Stomach (tissue), 4 donors: ENCODE data around the gene ETFBKMT.

Experiments used
- CTCF ChIP-seq, 7 experiments: fragments of 450-650 bp in 4 of 7; fragments of 200-600 bp in 3 of 7; sonication (generic) in 3 of 7; IDR thresholded peaks; one replicate each; pipeline ENCODE4 v1.5.1; 2016 to 2019; ENCODE audit warnings: antibody characterized with exemption in 7 of 7, control low read depth in 2 of 7, mild to moderate bottlenecking in 1 of 7
- EP300 ChIP-seq: sonication (generic); formaldehyde crosslinking; IDR thresholded peaks from one replicate; pipeline ENCODE4 v1.6.1; 2017; ENCODE audit warnings: antibody characterized with exemption
- POLR2A ChIP-seq, 4 donors: fragments of 450-650 bp; IDR thresholded peaks; one replicate each; pipeline ENCODE4 v1.6.1; 2016; ENCODE audit warnings: antibody characterized with exemption in 4 of 4, control low read depth in 2 of 4, mild to moderate bottlenecking in 1 of 4, moderate library complexity in 1 of 4
- POLR2AphosphoS5 ChIP-seq, 3 donors: sonication (generic); formaldehyde crosslinking; IDR thresholded peaks; one replicate each; pipeline ENCODE4 v1.6.1; 2016; ENCODE audit warnings: antibody characterized with exemption in 3 of 3

GRCh38 chr12:31626270-31626995, 33.1 kb upstream of the ETFBKMT start:
- TF ChIP-seq CTCF (IDR thresholded peaks at IDR 0.05) (no peak), POLR2AphosphoS5 (IDR thresholded peaks at IDR 0.05) (no peak), POLR2A (IDR thresholded peaks at IDR 0.05) (no peak), EP300 (no peak)
